OCI-LY1 (cell line): ENCODE data around the gene EYA2.

Experiments used
- H2AFZ ChIP-seq: fragments of 200-600 bp; sonication (generic), shearing (Covaris generic); 2 replicates; pipeline ENCODE4 v1.6.0; 2014; ENCODE audit warnings: antibody characterized with exemption, mild to moderate bottlenecking, low read length
- H3F3A ChIP-seq: fragments of 200-600 bp; sonication (generic), shearing (Covaris generic); 2 replicates; pipeline ENCODE4 v1.6.0; 2014; ENCODE audit warnings: mild to moderate bottlenecking, antibody characterized with exemption, low read length, moderate library complexity; ENCODE audit not compliant: insufficient read depth
- H3K27ac ChIP-seq: fragments of 200-600 bp; sonication (generic); 2 replicates; pipeline ENCODE4 v1.5.1; 2014; ENCODE audit warnings: low read length, mixed run types, mild to moderate bottlenecking, low read depth; ENCODE audit not compliant: poor library complexity, severe bottlenecking
- H3K27me3 ChIP-seq: fragments of 200-600 bp; sonication (generic); 2 replicates; pipeline ENCODE4 v1.6.0; 2014; ENCODE audit warnings: antibody characterized with exemption, mild to moderate bottlenecking, low read length, moderate library complexity; ENCODE audit not compliant: insufficient read depth
- H3K36me3 ChIP-seq: fragments of 200-600 bp; sonication (generic); 2 replicates; pipeline ENCODE4 v1.6.1; 2014; ENCODE audit warnings: mild to moderate bottlenecking, antibody characterized with exemption, low read length, moderate library complexity, mixed read lengths; ENCODE audit not compliant: insufficient read depth
- H3K4me1 ChIP-seq: fragments of 200-600 bp; sonication (generic); 2 replicates; pipeline ENCODE4 v1.5.1; 2014; ENCODE audit warnings: mild to moderate bottlenecking, low read length, moderate library complexity; ENCODE audit not compliant: insufficient read depth, severe bottlenecking
- H3K4me2 ChIP-seq: fragments of 200-600 bp; sonication (generic), shearing (Covaris generic); 2 replicates; pipeline ENCODE4 v1.6.1; 2014; ENCODE audit warnings: low read length
- H3K4me3 ChIP-seq: fragments of 200-600 bp; sonication (generic); 2 replicates; pipeline ENCODE4 v1.5.1; 2014; ENCODE audit warnings: low read length, low read depth, mild to moderate bottlenecking, mixed read lengths; ENCODE audit not compliant: poor library complexity, severe bottlenecking
- H3K79me2 ChIP-seq: fragments of 200-600 bp; shearing (Covaris generic); 2 replicates; pipeline ENCODE4 v1.6.1; 2016; ENCODE audit warnings: mixed run types, low read length, mixed read lengths; ENCODE audit not compliant: insufficient read depth
- H3K9ac ChIP-seq: fragments of 200-600 bp; sonication (generic), shearing (Covaris generic); 2 replicates; pipeline ENCODE4 v1.6.1; 2014; ENCODE audit warnings: mild to moderate bottlenecking, low read length, mixed read lengths
- H3K9me2 ChIP-seq: fragments of 200-600 bp; sonication (generic), shearing (Covaris generic); 2 replicates; pipeline ENCODE4 v1.6.1; 2014; ENCODE audit warnings: low read depth, mild to moderate bottlenecking, low read length, mixed read lengths
- H3K9me3 ChIP-seq: fragments of 200-600 bp; shearing (Covaris generic); 2 replicates; pipeline ENCODE4 v1.6.1; 2014; ENCODE audit warnings: low read length, mixed read lengths
- H4K20me1 ChIP-seq: fragments of 200-600 bp; sonication (generic), shearing (Covaris generic); 2 replicates; pipeline ENCODE4 v1.6.0; 2016; ENCODE audit warnings: mild to moderate bottlenecking, low read length; ENCODE audit not compliant: insufficient read depth
- EZH2 ChIP-seq: fragments of 200-600 bp; sonication (generic), shearing (Covaris generic); IDR thresholded peaks from 2 replicates; pipeline ENCODE4 v1.8.0; 2017; ENCODE audit warnings: borderline replicate concordance, mixed run types, mild to moderate bottlenecking, antibody characterized with exemption, low read length, moderate library complexity, mixed read lengths
- TF ChIP-seq, protein P1 (sequence below): fragments of 200-600 bp; sonication (generic), shearing (Covaris generic); IDR thresholded peaks from 2 replicates; pipeline ENCODE4 v1.5.1; 2017; ENCODE audit warnings: mild to moderate bottlenecking, antibody characterized with exemption, low read length, moderate library complexity, mixed read lengths

Gene EYA2

GRCh38 chr20:47071646-47072185, 177.1 kb downstream of the EYA2 start:
- TF ChIP-seq EZH2, result no peak
- TF ChIP-seq, protein P1, sequence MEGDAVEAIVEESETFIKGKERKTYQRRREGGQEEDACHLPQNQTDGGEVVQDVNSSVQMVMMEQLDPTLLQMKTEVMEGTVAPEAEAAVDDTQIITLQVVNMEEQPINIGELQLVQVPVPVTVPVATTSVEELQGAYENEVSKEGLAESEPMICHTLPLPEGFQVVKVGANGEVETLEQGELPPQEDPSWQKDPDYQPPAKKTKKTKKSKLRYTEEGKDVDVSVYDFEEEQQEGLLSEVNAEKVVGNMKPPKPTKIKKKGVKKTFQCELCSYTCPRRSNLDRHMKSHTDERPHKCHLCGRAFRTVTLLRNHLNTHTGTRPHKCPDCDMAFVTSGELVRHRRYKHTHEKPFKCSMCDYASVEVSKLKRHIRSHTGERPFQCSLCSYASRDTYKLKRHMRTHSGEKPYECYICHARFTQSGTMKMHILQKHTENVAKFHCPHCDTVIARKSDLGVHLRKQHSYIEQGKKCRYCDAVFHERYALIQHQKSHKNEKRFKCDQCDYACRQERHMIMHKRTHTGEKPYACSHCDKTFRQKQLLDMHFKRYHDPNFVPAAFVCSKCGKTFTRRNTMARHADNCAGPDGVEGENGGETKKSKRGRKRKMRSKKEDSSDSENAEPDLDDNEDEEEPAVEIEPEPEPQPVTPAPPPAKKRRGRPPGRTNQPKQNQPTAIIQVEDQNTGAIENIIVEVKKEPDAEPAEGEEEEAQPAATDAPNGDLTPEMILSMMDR, result no peak
- Histone ChIP-seq H3K79me2 (no peaks in the 10 kb centered on the region), H3K9me3 (peaks cover 9% of the 10 kb centered on the region), H3K9ac (no peak overlapping the region), H3K9me2 (no peaks in the 10 kb centered on the region), H3K27ac (no peak overlapping the region), H3K4me2 (no peak overlapping the region), H3F3A (no peaks in the 10 kb centered on the region), H3K36me3 (no peaks in the 10 kb centered on the region), H3K4me1 (no peaks in the 10 kb centered on the region), H3K27me3 (no peaks in the 10 kb centered on the region), H2AFZ (no peak overlapping the region), H3K4me3 (no peak overlapping the region), H4K20me1 (no peaks in the 10 kb centered on the region)

DNA sequence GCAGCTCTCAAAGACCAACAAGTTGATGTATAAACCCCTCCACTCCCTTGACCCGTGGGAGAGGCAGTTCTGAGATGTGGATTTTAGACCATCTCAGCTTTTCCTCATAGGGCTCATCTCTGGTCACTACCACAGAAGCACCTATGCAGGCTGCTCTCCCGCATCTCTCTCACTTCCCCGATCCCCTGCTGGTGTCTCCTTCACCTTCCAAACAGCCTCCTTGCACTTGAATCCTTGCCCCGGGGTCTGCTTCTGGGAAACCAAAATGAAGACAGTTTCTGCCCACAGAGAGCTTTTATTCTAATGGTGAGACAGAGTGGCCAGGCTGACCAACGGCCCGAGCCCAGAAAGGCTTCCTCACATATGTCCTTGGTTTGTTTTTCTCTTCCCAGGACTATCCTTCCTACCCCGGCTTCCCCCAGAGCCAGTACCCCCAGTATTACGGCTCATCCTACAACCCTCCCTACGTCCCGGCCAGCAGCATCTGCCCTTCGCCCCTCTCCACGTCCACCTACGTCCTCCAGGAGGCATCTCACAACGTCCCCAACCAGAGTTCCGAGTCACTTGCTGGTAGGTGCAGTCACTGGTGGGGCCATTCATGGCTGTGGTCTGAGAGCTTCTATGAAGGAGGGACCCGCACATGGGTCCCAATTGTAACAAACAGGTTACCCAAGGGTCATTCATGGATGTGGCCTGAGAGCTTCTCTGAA, 179.3 kb downstream of the EYA2 start:
- H3K9me3 ChIP-seq, result no peaks in the 10 kb centered on the region
- H3K9me2 ChIP-seq, result no peaks in the 10 kb centered on the region
- H3K36me3 ChIP-seq, result no peaks in the 10 kb centered on the region
- no peak overlapping the region for H3K9ac ChIP-seq
- H3K79me2 ChIP-seq, result no peaks in the 10 kb centered on the region
- no peaks in the 10 kb centered on the region for H3K4me1 ChIP-seq
- no peak overlapping the region for H2AFZ ChIP-seq
- H3K27ac ChIP-seq, result no peak overlapping the region
- TF ChIP-seq EZH2, result no peak
- TF ChIP-seq, protein P1, result no peak
- H3K27me3 ChIP-seq, result no peaks in the 10 kb centered on the region
- H3K4me3 ChIP-seq, result no peak overlapping the region
- H4K20me1 ChIP-seq, result no peaks in the 10 kb centered on the region
- no peak overlapping the region for H3K4me2 ChIP-seq
- H3F3A ChIP-seq, result no peaks in the 10 kb centered on the region

GRCh38 chr20:47075263-47075662, 180.6 kb downstream of the EYA2 start:
- Histone ChIP-seq H4K20me1 (no peaks in the 10 kb centered on the region), H3F3A (no peaks in the 10 kb centered on the region), H3K79me2 (no peaks in the 10 kb centered on the region), H3K4me3 (no peak overlapping the region), H3K4me2 (no peak overlapping the region), H3K27ac (no peak overlapping the region), H3K9me3 (no peaks in the 10 kb centered on the region), H3K9ac (no peak overlapping the region), H3K36me3 (no peaks in the 10 kb centered on the region), H3K4me1 (no peaks in the 10 kb centered on the region), H2AFZ (no peak overlapping the region), H3K9me2 (no peaks in the 10 kb centered on the region), H3K27me3 (no peaks in the 10 kb centered on the region)
- no peak for TF ChIP-seq EZH2
- TF ChIP-seq, protein P1, result no peak
